ENCODE measurements around the gene PLD1. TPM values are rescaled to one million over a fixed set of nuclear protein-coding genes. Genes with fewer than 3 reads are reported as not detected.
A peak's percentile ranks its signal among the peaks of the same experiment; 100 is the strongest.

PLD1 gene
- polyA plus RNA-seq, 2 donors, result 26.0 to 31.9 TPM

GRCh38 chr3:171789759-171790505 is 20.4 kb downstream of the PLD1 start:
- H3K27me3 ChIP-seq (ENCODE audit: control insufficient read depth in 1 of 2, insufficient read depth in 2 of 2, low read length in 2 of 2), result no peaks in the 10 kb centered on the region
- H3K4me3 ChIP-seq (ENCODE audit: low read depth in 1 of 2, low read length in 2 of 2), result no peak overlapping the region
- peaks cover 3 to 16% of the 10 kb centered on the region in 2 donors for H3K4me1 ChIP-seq (ENCODE audit: control insufficient read depth in 2 of 2, insufficient read depth in 2 of 2, low read length in 1 of 2)
- no peaks in the 10 kb centered on the region for H3K9me3 ChIP-seq (ENCODE audit: control insufficient read depth in 2 of 2, insufficient read depth in 1 of 2, low read depth in 1 of 2, low read length in 1 of 2)
- peak overlapping the region; percentile 80 to 81 for H3K27ac ChIP-seq (ENCODE audit: low read depth in 2 of 2, low read length in 1 of 2)
- WGBS, 2 donors, result 53 to 61% methylated on average over 4 of the region's 4 CpGs
- H3K36me3 ChIP-seq (ENCODE audit: control insufficient read depth in 2 of 2, insufficient read depth in 2 of 2, low read length in 1 of 2), result no peaks in the 10 kb centered on the region

- Histone ChIP-seq H3K9me3 (ENCODE audit: control insufficient read depth in 2 of 2, insufficient read depth in 1 of 2, low read depth in 1 of 2, low read length in 1 of 2) (no peaks in the 10 kb centered on the region), H3K36me3 (ENCODE audit: control insufficient read depth in 2 of 2, insufficient read depth in 2 of 2, low read length in 1 of 2) (no peaks in the 10 kb centered on the region), H3K4me1 (ENCODE audit: control insufficient read depth in 2 of 2, insufficient read depth in 2 of 2, low read length in 1 of 2) (peaks cover 3 to 16% of the 10 kb centered on the region in 2 donors), H3K27ac (ENCODE audit: low read depth in 2 of 2, low read length in 1 of 2) (peak overlapping the region; percentile 75 to 82), H3K4me3 (ENCODE audit: low read depth in 1 of 2, low read length in 2 of 2) (no peak overlapping the region), H3K27me3 (ENCODE audit: control insufficient read depth in 1 of 2, insufficient read depth in 2 of 2, low read length in 2 of 2) (no peaks in the 10 kb centered on the region)
- 39 to 47% methylated on average over 6 of the region's 6 CpGs for WGBS, 2 donors
Observed at GRCh38 chr3:171788546-171789351, 21.5 kb downstream of the PLD1 start.

DNA sequence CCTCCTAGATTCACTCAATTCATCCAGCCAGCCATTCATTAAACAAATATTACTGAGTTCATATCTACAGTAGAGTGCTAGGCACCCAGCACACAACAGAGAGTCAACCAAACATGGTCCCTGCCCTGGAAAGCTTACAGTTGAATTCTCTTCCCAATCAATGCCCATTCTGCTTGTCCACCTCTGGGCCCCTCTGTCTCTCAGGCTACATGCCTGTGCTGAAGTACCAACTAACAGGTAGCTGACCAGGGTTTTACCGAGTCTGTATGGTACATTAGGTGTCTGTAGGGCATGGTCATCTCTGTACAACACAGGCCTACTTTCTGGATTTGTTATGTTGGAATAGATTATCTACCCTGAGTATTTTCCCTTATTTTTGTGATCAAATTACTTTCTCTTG is 23.3 kb downstream of the PLD1 start:
- H3K9me3 ChIP-seq (ENCODE audit: control insufficient read depth in 2 of 2, insufficient read depth in 1 of 2, low read depth in 1 of 2, low read length in 1 of 2), result no peaks in the 10 kb centered on the region
- H3K27me3 ChIP-seq (ENCODE audit: control insufficient read depth in 1 of 2, insufficient read depth in 2 of 2, low read length in 2 of 2), result no peaks in the 10 kb centered on the region
- peaks cover 0 to 7% of the 10 kb centered on the region in 2 donors for H3K4me1 ChIP-seq (ENCODE audit: control insufficient read depth in 2 of 2, insufficient read depth in 2 of 2, low read length in 1 of 2)
- H3K36me3 ChIP-seq (ENCODE audit: control insufficient read depth in 2 of 2, insufficient read depth in 2 of 2, low read length in 1 of 2), result no peaks in the 10 kb centered on the region
- no peak overlapping the region for H3K4me3 ChIP-seq (ENCODE audit: low read depth in 1 of 2, low read length in 2 of 2)
- no peak overlapping the region for H3K27ac ChIP-seq (ENCODE audit: low read depth in 2 of 2, low read length in 1 of 2)
- 91 to 94% methylated on average over 1 of the region's 1 CpG for WGBS, 2 donors

- Histone ChIP-seq H3K9me3 (ENCODE audit: control insufficient read depth in 2 of 2, insufficient read depth in 1 of 2, low read depth in 1 of 2, low read length in 1 of 2) (no peaks in the 10 kb centered on the region), H3K27me3 (ENCODE audit: control insufficient read depth in 1 of 2, insufficient read depth in 2 of 2, low read length in 2 of 2) (no peaks in the 10 kb centered on the region), H3K36me3 (ENCODE audit: control insufficient read depth in 2 of 2, insufficient read depth in 2 of 2, low read length in 1 of 2) (no peaks in the 10 kb centered on the region), H3K27ac (ENCODE audit: low read depth in 2 of 2, low read length in 1 of 2) (no peak overlapping the region), H3K4me1 (ENCODE audit: control insufficient read depth in 2 of 2, insufficient read depth in 2 of 2, low read length in 1 of 2) (peaks cover 0 to 3% of the 10 kb centered on the region in 2 donors), H3K4me3 (ENCODE audit: low read depth in 1 of 2, low read length in 2 of 2) (no peak overlapping the region)
- 75 to 88% methylated on average over 5 of the region's 5 CpGs for WGBS, 2 donors
Observed at GRCh38 chr3:171784937-171785336, 25.3 kb downstream of the PLD1 start.

- Histone ChIP-seq H3K27ac (ENCODE audit: low read depth in 2 of 2, low read length in 1 of 2) (no peak overlapping the region), H3K4me1 (ENCODE audit: control insufficient read depth in 2 of 2, insufficient read depth in 2 of 2, low read length in 1 of 2) (peaks cover 0 to 3% of the 10 kb centered on the region in 2 donors), H3K9me3 (ENCODE audit: control insufficient read depth in 2 of 2, insufficient read depth in 1 of 2, low read depth in 1 of 2, low read length in 1 of 2) (no peaks in the 10 kb centered on the region), H3K4me3 (ENCODE audit: low read depth in 1 of 2, low read length in 2 of 2) (no peak overlapping the region), H3K36me3 (ENCODE audit: control insufficient read depth in 2 of 2, insufficient read depth in 2 of 2, low read length in 1 of 2) (no peaks in the 10 kb centered on the region), H3K27me3 (ENCODE audit: control insufficient read depth in 1 of 2, insufficient read depth in 2 of 2, low read length in 2 of 2) (no peaks in the 10 kb centered on the region)
- 75 to 82% methylated on average over 2 of the region's 2 CpGs for WGBS, 2 donors
Observed at GRCh38 chr3:171784387-171784786, 25.9 kb downstream of the PLD1 start.

- H3K27me3 ChIP-seq (ENCODE audit: control insufficient read depth in 1 of 2, insufficient read depth in 2 of 2, low read length in 2 of 2), result no peaks in the 10 kb centered on the region
- H3K27ac ChIP-seq (ENCODE audit: low read depth in 2 of 2, low read length in 1 of 2), result no peak overlapping the region
- no peaks in the 10 kb centered on the region for H3K4me1 ChIP-seq (ENCODE audit: control insufficient read depth in 2 of 2, insufficient read depth in 2 of 2, low read length in 1 of 2)
- H3K9me3 ChIP-seq (ENCODE audit: control insufficient read depth in 2 of 2, insufficient read depth in 1 of 2, low read depth in 1 of 2, low read length in 1 of 2), result no peaks in the 10 kb centered on the region
- 69 to 73% methylated on average over 5 of the region's 5 CpGs for WGBS, 2 donors
- no peak overlapping the region for H3K4me3 ChIP-seq (ENCODE audit: low read depth in 1 of 2, low read length in 2 of 2)
- H3K36me3 ChIP-seq (ENCODE audit: control insufficient read depth in 2 of 2, insufficient read depth in 2 of 2, low read length in 1 of 2), result no peaks in the 10 kb centered on the region
Observed at GRCh38 chr3:171783626-171784025, 26.7 kb downstream of the PLD1 start.

DNA sequence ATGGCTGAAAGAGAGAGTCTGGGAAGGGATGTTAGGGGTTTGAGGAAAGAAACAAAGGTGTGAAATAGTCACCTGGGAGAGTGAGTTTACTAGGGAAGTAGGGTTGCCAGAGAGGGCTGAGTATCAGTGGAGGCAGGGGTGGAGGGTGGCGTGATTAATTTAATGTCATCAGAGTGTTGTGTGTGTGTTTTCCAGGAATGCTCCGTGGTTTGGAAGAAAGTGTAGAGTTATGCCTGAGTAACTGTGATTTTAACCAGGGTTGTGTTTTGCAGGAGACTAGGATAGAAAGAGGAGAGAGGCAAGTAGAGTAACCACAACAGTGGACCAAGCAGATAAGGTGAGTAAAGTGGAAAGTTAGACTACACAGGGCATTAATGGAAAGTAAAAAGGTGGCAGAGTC is 27.2 kb downstream of the PLD1 start:
- H3K27me3 ChIP-seq (ENCODE audit: control insufficient read depth in 1 of 2, insufficient read depth in 2 of 2, low read length in 2 of 2), result no peaks in the 10 kb centered on the region
- 60 to 61% methylated on average over 2 of the region's 2 CpGs for WGBS, 2 donors

GRCh38 chr3:171782617-171783016 is 27.7 kb downstream of the PLD1 start:
- 73 to 80% methylated on average over 1 of the region's 1 CpG for WGBS, 2 donors

More for the DNA sequence above, 27.2 kb downstream of the PLD1 start:
- no peaks in the 10 kb centered on the region for H3K9me3 ChIP-seq (ENCODE audit: control insufficient read depth in 2 of 2, insufficient read depth in 1 of 2, low read depth in 1 of 2, low read length in 1 of 2)
- H3K4me3 ChIP-seq (ENCODE audit: low read depth in 1 of 2, low read length in 2 of 2), result no peak overlapping the region
- no peaks in the 10 kb centered on the region for H3K36me3 ChIP-seq (ENCODE audit: control insufficient read depth in 2 of 2, insufficient read depth in 2 of 2, low read length in 1 of 2)
- H3K4me1 ChIP-seq (ENCODE audit: control insufficient read depth in 2 of 2, insufficient read depth in 2 of 2, low read length in 1 of 2), result no peaks in the 10 kb centered on the region
- no peak overlapping the region for H3K27ac ChIP-seq (ENCODE audit: low read depth in 2 of 2, low read length in 1 of 2)

GRCh38 chr3:171781711-171782127 is 28.6 kb downstream of the PLD1 start:
- no peaks in the 10 kb centered on the region for H3K36me3 ChIP-seq (ENCODE audit: control insufficient read depth in 2 of 2, insufficient read depth in 2 of 2, low read length in 1 of 2)
- no peaks in the 10 kb centered on the region for H3K9me3 ChIP-seq (ENCODE audit: control insufficient read depth in 2 of 2, insufficient read depth in 1 of 2, low read depth in 1 of 2, low read length in 1 of 2)
- WGBS, 2 donors, result 60 to 62% methylated on average over 4 of the region's 4 CpGs
- H3K27ac ChIP-seq (ENCODE audit: low read depth in 2 of 2, low read length in 1 of 2), result no peak overlapping the region
- H3K27me3 ChIP-seq (ENCODE audit: control insufficient read depth in 1 of 2, insufficient read depth in 2 of 2, low read length in 2 of 2), result no peaks in the 10 kb centered on the region
- no peak overlapping the region for H3K4me3 ChIP-seq (ENCODE audit: low read depth in 1 of 2, low read length in 2 of 2)
- H3K4me1 ChIP-seq (ENCODE audit: control insufficient read depth in 2 of 2, insufficient read depth in 2 of 2, low read length in 1 of 2), result no peaks in the 10 kb centered on the region

More at GRCh38 chr3:171782617-171783016, 27.7 kb downstream of the PLD1 start:
- Histone ChIP-seq H3K9me3 (ENCODE audit: control insufficient read depth in 2 of 2, insufficient read depth in 1 of 2, low read depth in 1 of 2, low read length in 1 of 2) (no peaks in the 10 kb centered on the region), H3K36me3 (ENCODE audit: control insufficient read depth in 2 of 2, insufficient read depth in 2 of 2, low read length in 1 of 2) (no peaks in the 10 kb centered on the region), H3K4me1 (ENCODE audit: control insufficient read depth in 2 of 2, insufficient read depth in 2 of 2, low read length in 1 of 2) (no peaks in the 10 kb centered on the region), H3K27ac (ENCODE audit: low read depth in 2 of 2, low read length in 1 of 2) (no peak overlapping the region), H3K27me3 (ENCODE audit: control insufficient read depth in 1 of 2, insufficient read depth in 2 of 2, low read length in 2 of 2) (no peaks in the 10 kb centered on the region), H3K4me3 (ENCODE audit: low read depth in 1 of 2, low read length in 2 of 2) (no peak overlapping the region)
